C4-2B (cell line): Measurements from ENCODE around the gene RPS21.

Experiments
- ZFX ChIP-seq: fragments of 450-650 bp; IDR thresholded peaks from 2 replicates; pipeline ENCODE4 v1.6.1; 2017
- TF ChIP-seq, protein P1 (sequence below): fragments of 450-650 bp; conservative IDR thresholded peaks from 2 replicates; pipeline ENCODE4 v1.5.1; 2017; ENCODE audit warnings: mild to moderate bottlenecking

DNA sequence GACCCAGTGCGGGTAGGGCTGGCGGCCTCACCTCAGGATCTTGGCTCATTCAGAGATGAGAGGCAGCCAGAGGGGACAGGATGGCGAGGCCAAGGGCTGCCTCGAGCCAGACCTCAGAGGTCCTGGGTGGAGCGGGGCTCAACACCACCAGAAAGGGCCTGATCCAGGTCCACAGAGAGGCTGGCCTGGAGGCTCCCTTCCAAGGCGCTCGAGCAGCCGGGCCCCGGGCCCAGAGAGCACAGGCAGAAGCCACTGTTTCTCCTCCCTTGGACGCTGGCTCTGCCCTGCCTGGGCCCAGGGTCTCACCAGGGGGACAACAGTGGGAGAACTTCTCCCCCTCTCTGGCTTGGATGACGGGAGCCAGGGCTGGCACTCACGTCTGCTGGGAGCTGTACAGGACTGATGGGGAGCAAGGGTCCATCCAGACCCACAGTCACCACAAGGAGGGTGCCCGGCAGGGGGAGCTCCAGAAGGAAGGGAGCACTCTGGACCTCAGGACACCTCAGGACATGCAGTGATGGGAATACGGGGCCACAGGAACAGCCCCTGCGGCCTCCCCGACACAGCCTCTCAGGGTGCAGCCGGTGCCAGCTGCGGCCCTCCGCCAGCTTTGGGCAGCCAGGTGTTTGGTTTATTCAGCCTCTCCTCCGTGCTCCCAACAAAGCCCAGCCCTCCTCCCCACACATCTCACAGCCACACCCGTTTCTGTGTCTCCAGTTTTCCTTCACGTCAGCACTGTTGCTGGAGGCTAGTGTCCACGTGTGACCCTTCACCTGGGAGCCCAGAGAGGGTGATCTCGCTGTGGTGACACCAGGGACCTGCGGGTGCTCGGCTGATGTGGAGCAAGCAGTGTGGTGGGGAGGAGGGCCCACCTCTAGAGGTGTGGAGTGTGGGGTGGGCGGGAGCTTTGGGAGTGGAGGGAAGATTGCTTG, 8.7 kb downstream of the RPS21 start:
- TF ChIP-seq, protein P1, sequence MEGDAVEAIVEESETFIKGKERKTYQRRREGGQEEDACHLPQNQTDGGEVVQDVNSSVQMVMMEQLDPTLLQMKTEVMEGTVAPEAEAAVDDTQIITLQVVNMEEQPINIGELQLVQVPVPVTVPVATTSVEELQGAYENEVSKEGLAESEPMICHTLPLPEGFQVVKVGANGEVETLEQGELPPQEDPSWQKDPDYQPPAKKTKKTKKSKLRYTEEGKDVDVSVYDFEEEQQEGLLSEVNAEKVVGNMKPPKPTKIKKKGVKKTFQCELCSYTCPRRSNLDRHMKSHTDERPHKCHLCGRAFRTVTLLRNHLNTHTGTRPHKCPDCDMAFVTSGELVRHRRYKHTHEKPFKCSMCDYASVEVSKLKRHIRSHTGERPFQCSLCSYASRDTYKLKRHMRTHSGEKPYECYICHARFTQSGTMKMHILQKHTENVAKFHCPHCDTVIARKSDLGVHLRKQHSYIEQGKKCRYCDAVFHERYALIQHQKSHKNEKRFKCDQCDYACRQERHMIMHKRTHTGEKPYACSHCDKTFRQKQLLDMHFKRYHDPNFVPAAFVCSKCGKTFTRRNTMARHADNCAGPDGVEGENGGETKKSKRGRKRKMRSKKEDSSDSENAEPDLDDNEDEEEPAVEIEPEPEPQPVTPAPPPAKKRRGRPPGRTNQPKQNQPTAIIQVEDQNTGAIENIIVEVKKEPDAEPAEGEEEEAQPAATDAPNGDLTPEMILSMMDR, result no peak; the same call in 1 of the 2 replicates
- TF ChIP-seq ZFX, result no peak
